Measurements from ENCODE around the gene LGR4.

- TF ChIP-seq, protein P1, sequence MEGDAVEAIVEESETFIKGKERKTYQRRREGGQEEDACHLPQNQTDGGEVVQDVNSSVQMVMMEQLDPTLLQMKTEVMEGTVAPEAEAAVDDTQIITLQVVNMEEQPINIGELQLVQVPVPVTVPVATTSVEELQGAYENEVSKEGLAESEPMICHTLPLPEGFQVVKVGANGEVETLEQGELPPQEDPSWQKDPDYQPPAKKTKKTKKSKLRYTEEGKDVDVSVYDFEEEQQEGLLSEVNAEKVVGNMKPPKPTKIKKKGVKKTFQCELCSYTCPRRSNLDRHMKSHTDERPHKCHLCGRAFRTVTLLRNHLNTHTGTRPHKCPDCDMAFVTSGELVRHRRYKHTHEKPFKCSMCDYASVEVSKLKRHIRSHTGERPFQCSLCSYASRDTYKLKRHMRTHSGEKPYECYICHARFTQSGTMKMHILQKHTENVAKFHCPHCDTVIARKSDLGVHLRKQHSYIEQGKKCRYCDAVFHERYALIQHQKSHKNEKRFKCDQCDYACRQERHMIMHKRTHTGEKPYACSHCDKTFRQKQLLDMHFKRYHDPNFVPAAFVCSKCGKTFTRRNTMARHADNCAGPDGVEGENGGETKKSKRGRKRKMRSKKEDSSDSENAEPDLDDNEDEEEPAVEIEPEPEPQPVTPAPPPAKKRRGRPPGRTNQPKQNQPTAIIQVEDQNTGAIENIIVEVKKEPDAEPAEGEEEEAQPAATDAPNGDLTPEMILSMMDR (IDR thresholded peaks at IDR 0.05): no peak
- no peak for TF ChIP-seq EP300 (IDR thresholded peaks at IDR 0.05; ENCODE audit: low read depth)
Measured at GRCh38 chr11:27356624-27357222, 115.9 kb downstream of the LGR4 start.
